Cardiac fibroblast (primary cell): ENCODE results near the gene RHO.

ENCODE experiments used
- DNase-seq, 2 donors: peaks; one replicate each; pipeline versions ENCODE4 v3.0.0 to v3.0.0-alpha.2; 2010; ENCODE audit warnings: low read depth in 2 of 2
- H3K4me3 ChIP-seq, 2 donors: replicated peaks in 1 of 2; 1 replicate in 1 of 2; 2 replicates in 1 of 2; pipeline ENCODE4 v1.5.1; 2011; ENCODE audit warnings: low read depth in 2 of 2, low read length in 2 of 2, mild to moderate bottlenecking in 2 of 2, moderate library complexity in 1 of 2
- TF ChIP-seq, protein P1 (sequence below): IDR thresholded peaks from one replicate; pipeline ENCODE4 v1.5.1; 2011; ENCODE audit warnings: low read depth, mild to moderate bottlenecking, low read length, inconsistent platforms

RHO gene

DNA sequence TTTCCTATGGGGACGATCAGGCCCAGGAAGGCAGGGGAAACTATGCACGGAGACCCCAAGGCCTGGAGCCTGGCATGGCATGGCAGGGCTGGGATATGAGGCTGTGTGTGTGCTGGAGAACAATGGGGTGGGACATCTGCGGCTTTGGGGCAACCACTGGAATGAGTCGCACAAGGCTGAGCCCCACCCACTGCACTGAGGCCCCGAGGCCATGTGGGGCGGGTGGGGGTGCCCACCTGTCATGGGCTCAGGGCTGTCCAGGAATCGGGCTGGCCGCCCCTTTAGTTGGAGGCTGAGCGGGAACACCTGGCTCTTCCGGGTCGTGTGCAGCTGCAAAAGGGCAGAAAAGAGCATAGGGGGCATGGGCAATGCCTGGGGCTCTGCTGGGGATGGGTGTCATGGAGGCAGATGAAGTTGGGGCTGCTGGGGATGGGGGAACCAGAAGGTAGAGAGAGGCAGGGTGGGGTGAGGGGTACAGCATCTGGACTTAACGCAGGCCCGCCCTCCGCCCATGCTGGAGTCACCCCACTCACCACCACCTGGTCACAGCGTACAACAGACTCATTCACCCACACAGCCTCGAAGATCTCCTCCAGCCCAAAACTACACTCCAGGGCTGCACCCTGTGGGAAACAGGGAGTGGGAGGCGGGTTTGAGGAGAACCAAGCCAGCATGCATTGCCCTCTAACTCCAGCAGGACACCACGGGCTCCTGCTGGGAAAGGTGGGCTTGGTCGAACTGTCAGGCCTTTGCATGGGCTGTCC, 47.0 kb downstream of the RHO start:
- TF ChIP-seq, protein P1, sequence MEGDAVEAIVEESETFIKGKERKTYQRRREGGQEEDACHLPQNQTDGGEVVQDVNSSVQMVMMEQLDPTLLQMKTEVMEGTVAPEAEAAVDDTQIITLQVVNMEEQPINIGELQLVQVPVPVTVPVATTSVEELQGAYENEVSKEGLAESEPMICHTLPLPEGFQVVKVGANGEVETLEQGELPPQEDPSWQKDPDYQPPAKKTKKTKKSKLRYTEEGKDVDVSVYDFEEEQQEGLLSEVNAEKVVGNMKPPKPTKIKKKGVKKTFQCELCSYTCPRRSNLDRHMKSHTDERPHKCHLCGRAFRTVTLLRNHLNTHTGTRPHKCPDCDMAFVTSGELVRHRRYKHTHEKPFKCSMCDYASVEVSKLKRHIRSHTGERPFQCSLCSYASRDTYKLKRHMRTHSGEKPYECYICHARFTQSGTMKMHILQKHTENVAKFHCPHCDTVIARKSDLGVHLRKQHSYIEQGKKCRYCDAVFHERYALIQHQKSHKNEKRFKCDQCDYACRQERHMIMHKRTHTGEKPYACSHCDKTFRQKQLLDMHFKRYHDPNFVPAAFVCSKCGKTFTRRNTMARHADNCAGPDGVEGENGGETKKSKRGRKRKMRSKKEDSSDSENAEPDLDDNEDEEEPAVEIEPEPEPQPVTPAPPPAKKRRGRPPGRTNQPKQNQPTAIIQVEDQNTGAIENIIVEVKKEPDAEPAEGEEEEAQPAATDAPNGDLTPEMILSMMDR, result no peak
- DNase-seq, result no peak
- no peak overlapping the region for H3K4me3 ChIP-seq

DNA sequence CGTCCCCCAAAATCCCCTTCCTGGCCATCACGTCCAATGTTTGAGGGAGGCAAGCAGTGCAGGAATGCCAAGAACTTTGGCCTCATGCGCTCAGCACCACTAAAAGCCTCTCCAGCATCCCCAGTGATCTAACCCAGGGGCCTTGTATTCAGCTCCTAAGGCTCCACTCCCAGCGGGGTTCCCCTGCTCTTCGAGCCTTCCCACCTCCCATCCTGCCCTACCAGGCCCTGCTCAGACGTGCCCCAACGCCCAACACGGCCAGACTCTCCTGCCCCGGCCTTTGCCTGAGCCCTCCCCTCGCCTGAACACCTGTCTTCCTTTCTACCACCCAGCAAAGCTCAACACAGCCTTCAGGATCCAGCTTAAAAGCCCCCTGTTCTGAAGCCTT, 47.6 kb downstream of the RHO start:
- DNase-seq, result no peak
- TF ChIP-seq, protein P1, result no peak
- no peak overlapping the region for H3K4me3 ChIP-seq

DNA sequence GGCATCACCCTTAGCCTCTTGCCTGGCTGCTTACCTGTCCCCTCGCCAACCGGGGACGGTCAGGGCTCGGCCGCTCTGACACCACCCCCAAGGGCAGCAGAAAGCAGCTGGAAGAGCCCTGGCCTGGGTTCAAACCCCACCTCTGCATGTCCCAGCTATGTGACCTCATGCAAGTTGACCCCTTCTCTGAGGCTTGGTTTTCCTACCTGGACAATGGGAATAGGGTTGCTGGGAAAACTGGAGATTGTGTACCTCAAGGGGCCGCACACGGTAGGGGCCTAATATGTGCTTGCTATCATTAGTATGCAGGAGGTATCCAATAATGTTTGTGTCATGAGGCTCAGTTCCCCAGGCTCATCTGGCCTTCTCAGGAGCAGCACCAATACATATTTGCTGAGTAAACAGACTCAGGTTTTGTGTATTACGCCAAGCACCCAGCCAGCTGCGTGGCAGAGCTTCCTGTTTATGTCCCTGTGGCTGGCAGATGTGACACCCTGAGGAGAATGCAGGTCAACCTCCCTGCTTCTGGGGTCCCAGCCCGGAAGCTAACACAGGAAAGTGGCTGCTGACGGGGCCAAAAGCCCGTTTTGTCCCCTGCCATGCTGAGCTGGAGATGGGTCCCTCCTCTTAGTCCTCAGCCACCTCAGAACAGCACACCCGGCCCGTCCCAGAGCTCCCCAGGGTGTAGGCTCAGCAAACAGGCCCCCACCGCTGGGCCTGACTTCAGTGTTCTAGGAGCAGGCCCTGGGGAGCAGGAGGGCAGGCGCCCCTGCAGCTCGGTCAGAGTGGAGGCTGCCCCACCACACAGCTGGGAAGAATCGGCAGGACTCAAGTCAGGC, 48.3 kb downstream of the RHO start:
- TF ChIP-seq, protein P1, result no peak
- DNase-seq, result no peak
- H3K4me3 ChIP-seq, result no peak overlapping the region

GRCh38 chr3:129577366-129577765, 48.9 kb downstream of the RHO start:
- TF ChIP-seq, protein P1, result no peak
- DNase-seq, result no peak
- no peak overlapping the region for H3K4me3 ChIP-seq

DNA sequence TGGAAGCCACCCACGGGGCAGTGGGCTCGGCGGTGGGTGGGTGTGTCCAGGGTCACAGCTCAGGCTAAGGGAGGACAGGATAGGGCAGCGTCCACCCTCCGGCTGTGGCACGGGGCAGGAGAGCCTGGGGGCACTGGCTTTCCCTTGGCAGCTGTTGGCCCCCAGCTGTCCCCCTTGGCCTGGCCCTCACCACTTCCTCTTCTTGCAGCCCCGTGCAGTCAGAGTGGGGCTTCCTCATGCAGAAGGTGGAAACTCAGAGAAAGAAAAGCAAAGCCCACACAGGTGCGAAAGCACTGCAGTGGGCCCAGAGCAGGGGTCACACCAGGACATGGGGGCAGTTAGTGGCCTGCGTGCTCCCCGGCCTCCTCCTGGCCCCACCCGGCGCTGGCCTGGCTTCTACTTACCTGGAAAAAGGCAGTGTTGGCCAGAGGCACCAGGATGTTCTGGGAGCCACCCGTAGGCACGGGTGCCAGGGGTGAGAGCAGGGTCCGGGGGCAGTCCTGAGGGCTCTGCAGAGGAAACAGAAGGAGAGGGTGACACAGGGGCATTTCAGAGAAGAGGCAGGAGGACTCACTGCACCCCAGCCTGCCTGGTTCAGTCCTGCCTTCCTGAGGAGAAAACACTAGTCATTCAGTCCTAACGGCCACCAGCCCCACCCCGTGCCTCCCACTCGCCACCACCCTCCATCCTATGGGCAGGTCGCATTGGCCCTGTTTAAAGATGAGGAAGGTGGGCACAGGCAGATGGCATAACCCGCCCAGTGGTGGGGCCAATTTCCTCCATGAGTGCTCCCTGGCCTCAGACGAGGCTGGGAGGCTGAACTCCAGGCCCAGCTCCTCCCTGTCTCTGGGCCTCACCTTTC, 49.7 kb downstream of the RHO start:
- H3K4me3 ChIP-seq, result no peak overlapping the region
- DNase-seq, result no peak
- TF ChIP-seq, protein P1, result no peak

DNA sequence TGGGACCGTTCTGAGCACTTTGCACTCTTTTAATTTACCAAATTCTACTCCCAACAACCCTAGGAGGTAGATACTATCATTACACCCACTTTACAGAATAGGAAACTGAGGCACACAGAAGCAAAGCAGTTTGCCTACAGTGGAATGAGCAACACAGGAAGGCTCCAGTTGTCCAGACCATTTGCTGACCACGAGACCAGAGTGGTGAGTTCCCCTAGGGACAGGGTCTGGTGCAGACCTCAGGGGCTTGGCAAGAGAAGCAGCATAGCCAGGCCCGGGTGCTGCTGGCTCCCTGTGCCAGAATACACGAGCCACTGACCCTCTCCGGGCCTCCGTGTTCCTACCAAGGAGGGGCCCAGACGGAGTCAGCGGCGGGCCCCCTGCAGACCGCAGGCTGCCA, 51.6 kb downstream of the RHO start:
- no peak for DNase-seq
- TF ChIP-seq, protein P1, result no peak
- H3K4me3 ChIP-seq, result no peak overlapping the region
